HEK293 (cell line): ENCODE results near the gene TAC4.

Experiments
- MYNN ChIP-seq: fragments of 450-650 bp; formaldehyde crosslinking; IDR thresholded peaks from 2 replicates; pipeline ENCODE4 v1.5.1; 2016; ENCODE audit warnings: missing biosample characterization, missing genetic modification characterization, borderline replicate concordance
- RBAK ChIP-seq: fragments of 450-650 bp; formaldehyde crosslinking; IDR thresholded peaks from 2 replicates; pipeline ENCODE4 v1.5.1; 2016; ENCODE audit warnings: missing biosample characterization, missing genetic modification characterization
- ZBTB7A ChIP-seq: fragments of 450-650 bp; formaldehyde crosslinking; IDR thresholded peaks from 2 replicates; pipeline ENCODE4 v1.5.1; 2016; ENCODE audit warnings: low read depth, missing biosample characterization, missing genetic modification characterization
- ZNF274 ChIP-seq, 2 experiments: fragments of 200-500 bp in 1 of 2; fragments of 450-650 bp in 1 of 2; sonication (Bioruptor generic) in 1 of 2; formaldehyde crosslinking in 1 of 2; IDR thresholded peaks; 2 replicates each; pipeline versions ENCODE4 v1.5.1 to v1.6.1; 2014 to 2016; ENCODE audit warnings: borderline replicate concordance in 1 of 2, inconsistent platforms in 1 of 2, low read length in 1 of 2, missing biosample characterization in 1 of 2, missing genetic modification characterization in 1 of 2
- ZNF292 ChIP-seq: fragments of 450-650 bp; formaldehyde crosslinking; IDR thresholded peaks from 2 replicates; pipeline ENCODE4 v1.5.1; 2016; ENCODE audit warnings: low read depth, missing biosample characterization, missing genetic modification characterization, borderline replicate concordance
- ZNF394 ChIP-seq: fragments of 450-650 bp; formaldehyde crosslinking; IDR thresholded peaks from 2 replicates; pipeline ENCODE4 v1.5.1; 2016; ENCODE audit warnings: missing biosample characterization, missing genetic modification characterization, mild to moderate bottlenecking, moderate library complexity, borderline replicate concordance
- ZNF423 ChIP-seq: fragments of 450-650 bp; formaldehyde crosslinking; IDR thresholded peaks from 2 replicates; pipeline ENCODE4 v1.5.1; 2016; ENCODE audit warnings: missing biosample characterization, missing genetic modification characterization
- ZNF544 ChIP-seq: fragments of 450-650 bp; formaldehyde crosslinking; IDR thresholded peaks from 2 replicates; pipeline ENCODE4 v1.5.0; 2017; ENCODE audit warnings: missing biosample characterization, missing genetic modification characterization
- ZNF549 ChIP-seq: fragments of 450-650 bp; IDR thresholded peaks from 2 replicates; pipeline ENCODE4 v1.5.1; 2018; ENCODE audit warnings: missing biosample characterization, missing genetic modification characterization, mild to moderate bottlenecking, inconsistent platforms, moderate library complexity
- ZNF555 ChIP-seq: fragments of 450-650 bp; formaldehyde crosslinking; conservative IDR thresholded peaks from 2 replicates; pipeline ENCODE4 v1.5.1; 2017; ENCODE audit warnings: missing biosample characterization, mild to moderate bottlenecking, missing genetic modification characterization, inconsistent platforms
- TF ChIP-seq, protein P1 (sequence below): fragments of 450-650 bp; formaldehyde crosslinking; IDR thresholded peaks from 2 replicates; pipeline ENCODE4 v1.5.1; 2016; ENCODE audit warnings: missing biosample characterization, missing genetic modification characterization
- TF ChIP-seq, protein P2 (sequence below): fragments of 450-650 bp; IDR thresholded peaks from 2 replicates; pipeline ENCODE4 v1.5.1; 2018; ENCODE audit warnings: missing biosample characterization, missing genetic modification characterization
- TF ChIP-seq, protein P3 (sequence below): fragments of 450-650 bp; formaldehyde crosslinking; IDR thresholded peaks from 2 replicates; pipeline ENCODE4 v1.5.1; 2016; ENCODE audit warnings: missing biosample characterization, missing genetic modification characterization
- TF ChIP-seq, protein P4 (sequence below): fragments of 450-650 bp; formaldehyde crosslinking; IDR thresholded peaks from 2 replicates; pipeline ENCODE4 v1.5.1; 2016; ENCODE audit warnings: missing biosample characterization, missing genetic modification characterization

DNA sequence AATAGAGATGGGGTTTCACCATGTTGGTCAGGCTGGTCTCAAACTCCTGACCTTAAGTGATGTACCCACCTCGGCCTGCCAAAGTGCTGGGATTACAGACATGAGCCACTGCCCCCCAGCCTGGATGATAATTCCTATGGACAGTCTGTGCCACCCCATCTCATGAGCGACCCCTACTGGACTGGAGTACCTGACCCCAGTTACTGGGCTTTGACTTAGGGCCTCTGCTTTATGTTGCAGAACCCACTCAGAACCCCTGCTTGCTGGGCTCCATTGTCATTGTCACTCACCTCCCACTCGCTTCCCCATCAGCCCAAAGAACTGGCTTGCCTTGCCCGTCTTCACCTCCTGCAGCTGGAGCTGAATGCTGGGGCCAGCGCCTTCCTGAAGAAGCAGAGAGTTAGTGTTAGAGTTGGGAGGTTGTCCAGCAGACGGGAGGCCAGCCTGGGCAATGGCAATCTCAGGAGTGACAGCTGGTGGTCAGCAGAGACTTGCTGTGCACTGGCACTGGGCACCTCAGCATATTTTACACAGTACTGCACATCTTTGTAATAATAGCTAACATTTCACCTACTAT, 4.0 kb downstream of the TAC4 start:
- no peak for TF ChIP-seq MYNN (tag by site-specific recombination)
- no peak for TF ChIP-seq RBAK (tag by site-specific recombination)
- TF ChIP-seq, protein P1, sequence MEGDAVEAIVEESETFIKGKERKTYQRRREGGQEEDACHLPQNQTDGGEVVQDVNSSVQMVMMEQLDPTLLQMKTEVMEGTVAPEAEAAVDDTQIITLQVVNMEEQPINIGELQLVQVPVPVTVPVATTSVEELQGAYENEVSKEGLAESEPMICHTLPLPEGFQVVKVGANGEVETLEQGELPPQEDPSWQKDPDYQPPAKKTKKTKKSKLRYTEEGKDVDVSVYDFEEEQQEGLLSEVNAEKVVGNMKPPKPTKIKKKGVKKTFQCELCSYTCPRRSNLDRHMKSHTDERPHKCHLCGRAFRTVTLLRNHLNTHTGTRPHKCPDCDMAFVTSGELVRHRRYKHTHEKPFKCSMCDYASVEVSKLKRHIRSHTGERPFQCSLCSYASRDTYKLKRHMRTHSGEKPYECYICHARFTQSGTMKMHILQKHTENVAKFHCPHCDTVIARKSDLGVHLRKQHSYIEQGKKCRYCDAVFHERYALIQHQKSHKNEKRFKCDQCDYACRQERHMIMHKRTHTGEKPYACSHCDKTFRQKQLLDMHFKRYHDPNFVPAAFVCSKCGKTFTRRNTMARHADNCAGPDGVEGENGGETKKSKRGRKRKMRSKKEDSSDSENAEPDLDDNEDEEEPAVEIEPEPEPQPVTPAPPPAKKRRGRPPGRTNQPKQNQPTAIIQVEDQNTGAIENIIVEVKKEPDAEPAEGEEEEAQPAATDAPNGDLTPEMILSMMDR: peak; percentile 34; the same call in 1 of the 2 replicates
- TF ChIP-seq ZNF423 (tag by site-specific recombination): no peak
- TF ChIP-seq ZNF549 (tag by site-specific recombination): no peak
- no peak for TF ChIP-seq ZBTB7A (tag by site-specific recombination)
- no peak for TF ChIP-seq ZNF555 (tag by site-specific recombination)
- TF ChIP-seq, protein P2, sequence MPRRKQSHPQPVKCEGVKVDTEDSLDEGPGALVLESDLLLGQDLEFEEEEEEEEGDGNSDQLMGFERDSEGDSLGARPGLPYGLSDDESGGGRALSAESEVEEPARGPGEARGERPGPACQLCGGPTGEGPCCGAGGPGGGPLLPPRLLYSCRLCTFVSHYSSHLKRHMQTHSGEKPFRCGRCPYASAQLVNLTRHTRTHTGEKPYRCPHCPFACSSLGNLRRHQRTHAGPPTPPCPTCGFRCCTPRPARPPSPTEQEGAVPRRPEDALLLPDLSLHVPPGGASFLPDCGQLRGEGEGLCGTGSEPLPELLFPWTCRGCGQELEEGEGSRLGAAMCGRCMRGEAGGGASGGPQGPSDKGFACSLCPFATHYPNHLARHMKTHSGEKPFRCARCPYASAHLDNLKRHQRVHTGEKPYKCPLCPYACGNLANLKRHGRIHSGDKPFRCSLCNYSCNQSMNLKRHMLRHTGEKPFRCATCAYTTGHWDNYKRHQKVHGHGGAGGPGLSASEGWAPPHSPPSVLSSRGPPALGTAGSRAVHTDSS (tag by site-specific recombination): no peak
- TF ChIP-seq ZNF544 (tag by site-specific recombination): no peak
- TF ChIP-seq ZNF292 (tag by site-specific recombination): no peak
- TF ChIP-seq, protein P3, sequence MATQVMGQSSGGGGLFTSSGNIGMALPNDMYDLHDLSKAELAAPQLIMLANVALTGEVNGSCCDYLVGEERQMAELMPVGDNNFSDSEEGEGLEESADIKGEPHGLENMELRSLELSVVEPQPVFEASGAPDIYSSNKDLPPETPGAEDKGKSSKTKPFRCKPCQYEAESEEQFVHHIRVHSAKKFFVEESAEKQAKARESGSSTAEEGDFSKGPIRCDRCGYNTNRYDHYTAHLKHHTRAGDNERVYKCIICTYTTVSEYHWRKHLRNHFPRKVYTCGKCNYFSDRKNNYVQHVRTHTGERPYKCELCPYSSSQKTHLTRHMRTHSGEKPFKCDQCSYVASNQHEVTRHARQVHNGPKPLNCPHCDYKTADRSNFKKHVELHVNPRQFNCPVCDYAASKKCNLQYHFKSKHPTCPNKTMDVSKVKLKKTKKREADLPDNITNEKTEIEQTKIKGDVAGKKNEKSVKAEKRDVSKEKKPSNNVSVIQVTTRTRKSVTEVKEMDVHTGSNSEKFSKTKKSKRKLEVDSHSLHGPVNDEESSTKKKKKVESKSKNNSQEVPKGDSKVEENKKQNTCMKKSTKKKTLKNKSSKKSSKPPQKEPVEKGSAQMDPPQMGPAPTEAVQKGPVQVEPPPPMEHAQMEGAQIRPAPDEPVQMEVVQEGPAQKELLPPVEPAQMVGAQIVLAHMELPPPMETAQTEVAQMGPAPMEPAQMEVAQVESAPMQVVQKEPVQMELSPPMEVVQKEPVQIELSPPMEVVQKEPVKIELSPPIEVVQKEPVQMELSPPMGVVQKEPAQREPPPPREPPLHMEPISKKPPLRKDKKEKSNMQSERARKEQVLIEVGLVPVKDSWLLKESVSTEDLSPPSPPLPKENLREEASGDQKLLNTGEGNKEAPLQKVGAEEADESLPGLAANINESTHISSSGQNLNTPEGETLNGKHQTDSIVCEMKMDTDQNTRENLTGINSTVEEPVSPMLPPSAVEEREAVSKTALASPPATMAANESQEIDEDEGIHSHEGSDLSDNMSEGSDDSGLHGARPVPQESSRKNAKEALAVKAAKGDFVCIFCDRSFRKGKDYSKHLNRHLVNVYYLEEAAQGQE (tag by site-specific recombination): no peak
- TF ChIP-seq, protein P4, sequence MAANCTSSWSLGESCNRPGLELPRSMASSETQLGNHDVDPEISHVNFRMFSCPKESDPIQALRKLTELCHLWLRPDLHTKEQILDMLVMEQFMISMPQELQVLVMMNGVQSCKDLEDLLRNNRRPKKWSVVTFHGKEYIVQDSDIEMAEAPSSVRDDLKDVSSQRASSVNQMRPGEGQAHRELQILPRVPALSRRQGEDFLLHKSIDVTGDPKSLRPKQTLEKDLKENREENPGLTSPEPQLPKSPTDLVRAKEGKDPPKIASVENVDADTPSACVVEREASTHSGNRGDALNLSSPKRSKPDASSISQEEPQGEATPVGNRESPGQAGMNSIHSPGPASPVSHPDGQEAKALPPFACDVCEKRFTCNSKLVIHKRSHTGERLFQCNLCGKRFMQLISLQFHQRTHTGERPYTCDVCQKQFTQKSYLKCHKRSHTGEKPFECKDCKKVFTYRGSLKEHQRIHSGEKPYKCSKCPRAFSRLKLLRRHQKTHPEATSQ (tag by site-specific recombination): no peak
- TF ChIP-seq ZNF394 (tag by site-specific recombination): no peak
- TF ChIP-seq ZNF274 (IDR thresholded peaks at IDR 0.05; ENCODE audit: low read length): no peak
- TF ChIP-seq ZNF274 (tag by site-specific recombination; IDR thresholded peaks at IDR 0.05; ENCODE audit: borderline replicate concordance): no peak
